Pancreas (tissue), 10 donors: ENCODE measurements around the gene GNAZ. TPM values are rescaled to one million over a fixed set of nuclear protein-coding genes. Genes with fewer than 3 reads are reported as not detected.

ENCODE experiments used
- ATAC-seq, 4 donors: fragments of 200-7000 bp; cut with Tn5 transposase; one replicate each; pipeline versions ENCODE4 v1.8.0 to v1.9.1; 2020; ENCODE audit warnings: mild to moderate bottlenecking in 4 of 4, moderate library complexity in 4 of 4
- DNase-seq, 6 donors: peaks; one replicate each; pipeline ENCODE4 v3.0.0-alpha.2; 2020
- FAIRE-seq: peaks from 2 replicates; lab custom pipeline; 2012; peaks lifted over from hg19 to GRCh38; lab: Jason Lieb, UNC
- H3K27ac ChIP-seq, 4 donors: fragments of 200-600 bp; sonication (generic); 1 replicate in 3 of 4; 2 replicates in 1 of 4; pipeline versions ENCODE4 v1.5.0 to v1.8.0; 2020
- H3K27me3 ChIP-seq, 4 donors: fragments of 200-600 bp; one replicate each; pipeline ENCODE4 v1.8.0; 2021
- H3K36me3 ChIP-seq, 3 donors: fragments of 200-600 bp; sonication (generic) in 1 of 3; one replicate each; pipeline versions ENCODE4 v1.5.0 to v1.8.0; 2020 to 2021
- H3K4me1 ChIP-seq, 3 donors: fragments of 200-600 bp; one replicate each; pipeline ENCODE4 v1.8.0; 2021
- H3K4me3 ChIP-seq, 4 donors: fragments of 200-600 bp; sonication (generic) in 2 of 4; one replicate each; pipeline versions ENCODE4 v1.5.0 to v1.8.0; 2020 to 2021
- H3K9me3 ChIP-seq, 4 donors: fragments of 200-600 bp; one replicate each; pipeline ENCODE4 v1.8.0; 2021
- CTCF ChIP-seq, 4 donors: fragments of 200-600 bp; sonication (generic) in 3 of 4; IDR thresholded peaks; one replicate each; pipeline versions ENCODE4 v1.5.0 to v1.8.0; 2021; ENCODE audit warnings: antibody characterized with exemption in 4 of 4
- WGBS, 2 donors: extraction: QIAGEN DNeasy Blood & Tissue Kit; methylation state at CpG; one replicate each; pipeline ENCODE4 v1.1.7; 2013; 5-methylcytosine and 5-hydroxymethylcytosine counted together
- intact Hi-C, 3 donors: fragments of 100-400 bp; cut with DNase I; formaldehyde crosslinking; loops; one replicate each; pipeline versions ENCODE4 v1.11.1 to v1.14.2; 2022
- polyA plus RNA-seq, 2 donors: library from polyadenylated mRNA; stranded (reverse); fragments of 200-250 nt; gene quantifications; one replicate each; pipeline ENCODE4 v1.2.3, GENCODE V29; 2013
- total RNA-seq, 6 donors: library from RNA; stranded (reverse); fragmentation: NEBNext Ultra II Directional in 4 of 6; extraction: Animal tissue kit (Norgen Biotek cat#: 25700) in 4 of 6; gene quantifications; one replicate each; pipeline versions ENCODE4 v1.2.1 to v1.2.4, GENCODE V29; 2021 to 2023
- donor health status: healthy with polysubstance abuse.
- donor health status: DM: no; HTN: no; CAD: no; lungs with moderate emphysema.
- donor health status: DM: no; HTN: no; CAD: no.
- donor health status: control.
- donor health status: control.
- donor health status: Bipolar disorder and iron deficiency.
- donor health status: DM: yes; HTN: yes; CAD: no.
- donor health status: DM: no; HTN: no; CAD: no.
- donor health status: DM: no; HTN: no; CAD: no.
- donor health status: DM: yes; HTN: yes; CAD: no.

The GNAZ gene
- total and polyA plus RNA-seq, 8 donors, result 0.88 to 9.7 (median 2.1) TPM

DNA sequence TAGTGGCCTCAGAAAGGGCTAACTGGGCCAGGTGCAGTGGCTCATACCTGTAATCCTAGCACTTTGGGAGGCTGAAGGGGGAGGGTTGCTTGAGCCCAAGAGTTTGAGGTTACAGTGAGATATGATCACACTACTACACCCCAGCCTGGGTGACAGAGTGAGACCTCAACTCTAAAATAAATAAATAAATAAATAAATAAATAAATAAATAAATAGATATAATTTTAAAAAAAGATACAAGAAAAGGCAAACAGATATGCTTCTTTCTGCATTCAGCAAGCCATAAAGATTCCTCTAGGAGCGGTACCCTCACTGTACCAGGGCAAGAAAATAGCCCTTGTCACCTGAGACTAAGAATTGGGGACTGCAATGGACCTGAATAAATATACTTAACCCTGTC lies 72.8 kb downstream of the GNAZ start:
- Histone ChIP-seq H3K4me3 (no peak overlapping the region), H3K27me3 (no peaks in the 10 kb centered on the region), H3K4me1 (peaks cover 4 to 20% (median 11%) of the 10 kb centered on the region in 3 donors), H3K36me3 (no peaks in the 10 kb centered on the region), H3K27ac (peak overlapping the region in 1 of 4 donors; percentile 69), H3K9me3 (no peaks in the 10 kb centered on the region)
- 96 to 100% methylated on average over 1 of the region's 1 CpG for WGBS, 2 donors
- DNase-seq (no peak), ATAC-seq (no peak), FAIRE-seq (no peak)
- no peak for TF ChIP-seq CTCF (IDR thresholded peaks at IDR 0.05)
- intact Hi-C loops, result no loop called here

- ATAC-seq (no peak), DNase-seq (no peak), FAIRE-seq (no peak)
- no peak for TF ChIP-seq CTCF (IDR thresholded peaks at IDR 0.05)
- no peak overlapping the region for H3K4me3 ChIP-seq
- H3K27me3 ChIP-seq, result no peaks in the 10 kb centered on the region
- H3K4me1 ChIP-seq, result peaks cover 4 to 23% (median 16%) of the 10 kb centered on the region in 3 donors
- 82 to 91% methylated on average over 4 of the region's 4 CpGs for WGBS, 2 donors
- no peaks in the 10 kb centered on the region for H3K36me3 ChIP-seq
- H3K9me3 ChIP-seq, result no peaks in the 10 kb centered on the region
- intact Hi-C loops, result no loop called here
- H3K27ac ChIP-seq, result peak overlapping the region in 3 of 4 donors; percentile 44 to 74 (median 55)
Observed at GRCh38 chr22:23144432-23144831, 74.1 kb downstream of the GNAZ start.

DNA sequence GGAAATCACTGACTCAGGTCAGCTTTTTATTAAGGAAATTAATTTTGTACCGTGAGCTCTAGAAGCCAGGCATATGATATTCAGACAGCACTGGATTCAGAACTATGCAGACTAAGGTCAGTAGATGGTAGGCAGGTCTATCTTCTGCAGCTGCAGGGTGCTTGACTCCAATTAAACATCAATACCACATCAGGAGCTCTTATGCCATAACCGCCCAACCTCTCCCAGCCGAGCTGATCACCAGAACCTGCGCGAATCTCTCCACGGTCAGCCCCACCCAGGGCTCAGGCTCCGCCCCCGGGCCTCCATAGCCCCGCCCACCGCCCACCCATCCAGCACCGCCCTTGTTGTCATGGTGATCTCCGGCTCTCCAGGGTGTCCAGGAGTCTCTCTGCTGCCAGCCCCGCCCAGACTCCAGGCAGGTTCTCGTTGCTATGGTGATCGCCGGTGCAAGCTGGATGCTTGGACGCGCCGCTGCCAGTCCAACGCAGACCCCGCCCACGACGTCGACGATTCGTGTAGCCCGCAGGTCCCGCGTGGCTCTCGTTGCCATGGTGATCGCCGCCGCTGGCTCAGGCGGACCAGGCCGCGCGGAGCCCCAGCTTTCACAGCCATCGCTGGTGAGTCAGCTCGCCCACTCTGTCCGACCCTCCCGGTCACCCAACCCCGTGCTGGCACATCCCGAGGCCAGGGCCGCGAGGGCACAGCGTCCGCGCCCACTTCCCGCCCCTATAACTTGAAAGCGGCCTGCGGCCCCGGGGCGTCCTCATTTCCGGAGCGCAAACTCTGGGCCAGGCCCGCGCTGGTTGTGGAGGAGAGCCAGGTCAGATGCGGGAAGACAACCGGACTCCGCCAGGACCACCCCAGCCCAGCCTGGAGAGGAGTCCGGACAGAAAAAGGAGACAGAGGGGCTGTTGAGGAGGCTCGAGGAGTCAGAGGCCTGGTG lies 74.9 kb downstream of the GNAZ start, which contains the start of gene RAB36:
Gene RAB36, plus strand, starts transcription at position 546 of the 946 bp plus-strand sequence. CDS start 1,140 bp downstream, outside the sequence.
- Histone ChIP-seq H3K4me3 (peak within 1 kb of the TSS; percentile 10 to 47 (median 24)), H3K4me1 (peaks cover 4 to 23% (median 16%) of the 10 kb centered on the region in 3 donors), H3K27ac (peak within 1 kb of the TSS; percentile 8 to 74 (median 50)), H3K36me3 (no peaks in the 10 kb centered on the region), H3K9me3 (no peaks in the 10 kb centered on the region), H3K27me3 (no peaks in the 10 kb centered on the region)
- FAIRE-seq, result no peak
- peak; percentile 44 to 80 (median 70) for ATAC-seq
- intact Hi-C loops, result no loop called here
- peak; percentile 90 to 97 (median 94) for DNase-seq
- TF ChIP-seq CTCF (IDR thresholded peaks at IDR 0.05), result no peak
- WGBS, 2 donors, result 24 to 28% methylated on average over 62 of the region's 62 CpGs

DNA sequence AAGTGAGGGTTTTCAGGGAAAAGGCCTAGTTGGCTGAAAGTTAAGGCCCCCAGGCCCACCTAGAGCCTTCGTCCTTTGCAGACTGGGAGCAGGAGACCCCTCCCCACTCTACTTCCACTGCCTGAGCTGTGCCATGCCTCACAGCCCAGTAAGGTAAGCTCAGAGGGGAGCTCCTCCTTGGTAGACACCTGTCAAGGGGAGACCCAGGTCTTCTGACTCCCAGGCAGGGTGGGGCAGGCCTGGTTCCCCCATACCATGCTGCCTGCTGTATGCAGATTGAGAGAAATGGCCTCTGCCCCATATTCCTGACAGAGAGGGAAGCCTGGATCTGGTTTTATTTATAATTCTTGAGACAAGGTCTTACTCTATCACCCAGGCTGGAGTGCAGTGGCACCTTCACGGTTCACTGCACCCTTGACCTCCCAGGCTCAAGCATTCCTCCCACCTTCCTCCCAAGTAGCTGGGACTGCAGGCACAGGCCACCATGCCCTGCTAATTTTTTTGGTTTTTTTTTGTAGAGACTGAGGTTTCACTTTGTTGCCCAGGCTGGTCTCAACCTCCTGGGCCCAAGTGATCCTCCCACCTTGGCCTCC lies 75.7 kb downstream of the GNAZ start:
- DNase-seq (no peak), FAIRE-seq (no peak), ATAC-seq (no peak)
- intact Hi-C loops, result no loop called here
- WGBS, 2 donors, result 69 to 86% methylated on average over 2 of the region's 2 CpGs
- Histone ChIP-seq H3K4me1 (peaks cover 4 to 23% (median 16%) of the 10 kb centered on the region in 3 donors), H3K9me3 (no peaks in the 10 kb centered on the region), H3K36me3 (no peaks in the 10 kb centered on the region), H3K27me3 (no peaks in the 10 kb centered on the region), H3K27ac (peak overlapping the region; percentile 8 to 60 (median 46)), H3K4me3 (peak overlapping the region; percentile 10 to 47 (median 24))
- TF ChIP-seq CTCF (IDR thresholded peaks at IDR 0.05), result no peak
